Activated naive CD8-positive, alpha-beta T cell treated with anti-CD3 and anti-CD28 coated beads for 36 hours (primary cell): ENCODE measurements around the gene GHSR. TPM values are rescaled to one million over a fixed set of nuclear protein-coding genes. Genes with fewer than 3 reads are reported as not detected.

Experiments
- DNase-seq: peaks from one replicate; pipeline ENCODE4 v3.0.0; 2021
- H3K27ac Mint-ChIP-seq: one replicate; pipeline ENCODE4 v1.8.0; 2022; ENCODE audit warnings: mild to moderate bottlenecking, moderate library complexity, mixed read lengths
- H3K27me3 Mint-ChIP-seq: one replicate; pipeline ENCODE4 v1.8.0; 2022; ENCODE audit warnings: mild to moderate bottlenecking, mixed read lengths
- H3K36me3 Mint-ChIP-seq: one replicate; pipeline ENCODE4 v1.8.0; 2021; ENCODE audit warnings: mild to moderate bottlenecking, mixed read lengths
- H3K4me1 Mint-ChIP-seq: one replicate; pipeline ENCODE4 v1.8.0; 2021; ENCODE audit warnings: mixed read lengths
- H3K4me3 Mint-ChIP-seq: one replicate; pipeline ENCODE4 v1.8.0; 2022; ENCODE audit warnings: mild to moderate bottlenecking, moderate library complexity, mixed read lengths
- H3K9me3 Mint-ChIP-seq: one replicate; pipeline ENCODE4 v1.8.0; 2022; ENCODE audit warnings: mixed read lengths
- total RNA-seq, 2 experiments: library from RNA; stranded (reverse); gene quantifications; one replicate each; pipeline ENCODE4 v1.2.3, GENCODE V29; 2021

GHSR gene
- total RNA-seq, 2 experiments from 2014 or later = not detected

DNA sequence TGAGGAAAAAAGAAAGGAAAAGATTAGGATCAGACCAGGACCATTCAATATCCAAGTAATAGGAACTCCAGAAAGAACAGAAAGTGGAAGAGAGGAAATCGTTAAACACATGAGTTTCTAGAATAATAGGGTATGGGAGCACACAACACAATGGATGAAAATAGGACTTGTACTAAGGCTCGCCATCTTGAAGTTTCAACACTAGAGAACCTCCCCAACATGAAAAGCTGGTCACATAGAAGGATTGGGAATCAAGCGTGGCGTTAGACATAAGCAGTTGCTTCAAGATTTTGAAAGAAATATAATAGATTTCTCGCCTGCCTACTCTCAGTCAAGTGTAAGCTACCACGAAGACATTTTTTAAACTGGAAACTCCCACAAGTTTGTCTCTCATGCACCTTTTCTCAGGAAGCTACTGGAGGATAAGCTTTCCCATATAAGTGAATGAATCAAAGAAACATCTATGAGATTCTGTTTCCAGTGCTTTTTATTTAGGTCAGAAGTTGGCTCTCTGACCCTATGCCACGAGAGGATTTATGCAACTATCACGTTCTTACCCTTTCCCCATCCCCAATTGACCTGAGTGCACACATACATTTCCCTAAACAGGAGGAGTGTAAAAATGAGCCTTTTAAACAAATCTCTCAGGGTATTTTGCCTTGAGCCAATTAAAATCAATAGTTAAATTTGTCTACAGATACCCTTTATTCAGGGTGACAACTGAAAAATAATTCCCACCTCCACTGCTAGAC, 45.2 kb downstream of the GHSR start:
- H3K4me3 Mint-ChIP-seq = no peak overlapping the region
- no peak for DNase-seq
- H3K4me1 Mint-ChIP-seq = no peaks in the 10 kb centered on the region
- H3K36me3 Mint-ChIP-seq = peaks cover 21% of the 10 kb centered on the region
- H3K27me3 Mint-ChIP-seq = no peaks in the 10 kb centered on the region
- no peak overlapping the region for H3K27ac Mint-ChIP-seq
- H3K9me3 Mint-ChIP-seq = peaks cover 9% of the 10 kb centered on the region

DNA sequence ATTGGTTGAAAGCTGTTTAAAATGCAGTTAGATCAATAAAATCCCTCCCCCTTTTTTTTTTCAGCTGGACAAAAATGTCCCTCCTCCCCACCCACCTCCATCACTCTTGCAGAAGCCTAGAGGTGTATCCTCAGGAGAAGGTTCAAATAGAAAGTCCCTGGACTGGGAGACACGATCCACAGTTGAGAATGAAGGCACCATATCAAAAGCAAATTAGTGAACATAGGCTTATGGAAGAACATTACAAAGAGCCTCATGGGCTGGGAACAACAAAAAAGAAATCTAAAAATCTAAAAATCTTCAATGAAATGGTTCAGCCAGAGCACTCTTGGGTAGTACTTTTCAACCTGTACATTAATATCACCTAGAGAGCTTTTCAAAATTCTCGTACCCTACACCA, 46.2 kb downstream of the GHSR start:
- Mint-ChIP-seq H3K4me1 (no peaks in the 10 kb centered on the region), H3K9me3 (peaks cover 9% of the 10 kb centered on the region), H3K27ac (no peak overlapping the region), H3K27me3 (no peaks in the 10 kb centered on the region), H3K36me3 (peaks cover 22% of the 10 kb centered on the region), H3K4me3 (no peak overlapping the region)
- no peak for DNase-seq

DNA sequence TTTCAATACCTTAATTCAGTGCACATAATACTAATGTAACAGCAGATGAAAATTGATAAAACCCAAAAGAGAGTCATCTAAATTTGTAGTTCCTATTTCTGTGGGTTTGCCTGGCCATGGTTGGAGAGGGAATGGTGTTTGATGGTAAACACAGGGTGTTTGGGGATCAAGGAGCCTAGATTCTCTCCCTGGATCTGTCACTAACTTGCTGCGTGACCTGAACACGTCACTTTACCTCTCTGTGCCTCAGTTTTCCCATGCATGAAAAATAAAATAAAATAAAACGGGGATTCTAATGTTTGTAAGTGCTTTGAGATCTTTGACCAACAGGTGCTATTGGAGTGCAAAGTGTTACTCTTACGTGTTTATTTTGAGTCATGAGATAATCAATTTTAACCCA, 49.8 kb downstream of the GHSR start:
- H3K27me3 Mint-ChIP-seq = no peaks in the 10 kb centered on the region
- H3K27ac Mint-ChIP-seq = no peak overlapping the region
- DNase-seq = no peak
- peaks cover 32% of the 10 kb centered on the region for H3K36me3 Mint-ChIP-seq
- H3K4me3 Mint-ChIP-seq = no peak overlapping the region
- H3K9me3 Mint-ChIP-seq = peaks cover 10% of the 10 kb centered on the region
- H3K4me1 Mint-ChIP-seq = no peaks in the 10 kb centered on the region

DNA sequence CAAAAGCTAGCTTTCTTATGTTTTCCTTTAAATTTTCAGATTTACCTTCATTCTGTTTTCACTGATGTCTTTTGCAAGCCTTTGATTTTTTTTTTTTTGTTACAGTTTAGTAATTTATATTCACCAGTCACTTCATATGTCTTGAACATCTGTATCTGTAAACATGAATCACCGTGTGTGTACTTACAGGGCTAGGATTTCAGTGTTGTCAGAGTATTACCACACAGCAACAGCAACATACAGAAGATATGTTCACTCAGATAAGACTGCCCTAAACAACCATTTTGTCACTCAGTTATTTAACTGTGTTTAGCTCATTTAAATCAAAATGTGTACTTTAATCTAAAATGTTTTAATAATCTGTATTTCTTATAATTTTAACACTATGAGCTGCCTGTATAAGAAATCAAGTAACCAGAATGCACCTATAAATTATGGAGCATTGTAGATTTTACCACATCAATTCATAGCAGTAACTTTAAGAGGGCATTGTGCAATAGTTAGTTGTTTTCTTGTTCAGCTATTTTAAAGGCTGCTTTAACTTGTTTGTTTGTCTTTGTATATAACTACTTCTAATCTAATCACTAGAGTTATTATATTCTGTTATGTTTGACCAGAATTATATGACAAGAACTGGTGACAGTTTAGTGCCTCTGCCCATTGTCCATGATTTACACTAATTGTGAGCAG, 50.4 kb downstream of the GHSR start:
- H3K9me3 Mint-ChIP-seq = peaks cover 12% of the 10 kb centered on the region
- peaks cover 39% of the 10 kb centered on the region for H3K36me3 Mint-ChIP-seq
- no peak for DNase-seq
- H3K27ac Mint-ChIP-seq = no peak overlapping the region
- no peaks in the 10 kb centered on the region for H3K4me1 Mint-ChIP-seq
- H3K4me3 Mint-ChIP-seq = no peak overlapping the region
- no peaks in the 10 kb centered on the region for H3K27me3 Mint-ChIP-seq

DNA sequence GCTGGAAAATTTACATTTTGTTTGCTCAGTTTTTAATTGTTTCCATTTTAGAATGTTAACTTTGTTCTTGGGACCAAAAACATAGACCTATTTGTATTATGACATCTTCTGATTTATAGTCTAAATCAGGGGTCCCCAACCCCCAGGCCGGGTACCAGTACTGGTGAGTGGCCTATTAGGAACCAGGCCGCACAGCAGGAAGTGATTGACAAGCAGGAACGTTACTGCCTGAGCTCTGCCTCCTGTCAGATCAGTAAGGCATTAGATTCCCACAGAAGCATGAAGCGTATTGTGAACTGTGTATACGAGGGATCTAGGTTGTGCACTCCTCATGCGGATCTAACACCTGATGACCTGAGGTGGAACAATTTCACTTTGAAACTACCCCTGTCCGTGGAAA, 51.9 kb downstream of the GHSR start:
- peaks cover under 1% of the 10 kb centered on the region for H3K4me1 Mint-ChIP-seq
- DNase-seq = no peak

DNA sequence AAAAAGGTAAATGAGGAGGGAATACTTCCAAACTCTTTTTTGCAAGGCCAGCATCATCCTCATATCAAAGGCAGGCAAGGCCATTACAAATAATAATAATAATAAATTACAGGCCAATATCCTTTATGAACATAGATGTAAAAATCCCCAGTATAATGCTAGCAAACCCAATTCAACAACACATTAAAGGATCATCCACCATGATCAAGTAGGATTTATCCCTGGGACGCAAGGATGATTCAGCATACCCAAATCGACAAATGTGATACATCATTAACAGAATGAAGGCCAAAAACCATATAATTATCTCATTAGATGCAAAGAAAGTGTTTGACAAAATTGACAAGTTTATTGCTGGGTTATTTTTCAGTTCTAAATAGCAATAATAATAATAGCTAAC, 53.6 kb downstream of the GHSR start:
- no peaks in the 10 kb centered on the region for H3K27me3 Mint-ChIP-seq

More for the DNA sequence above, 51.9 kb downstream of the GHSR start:
- Mint-ChIP-seq H3K4me3 (no peak overlapping the region), H3K27ac (no peak overlapping the region), H3K36me3 (peaks cover 32% of the 10 kb centered on the region), H3K9me3 (peaks cover 4% of the 10 kb centered on the region), H3K27me3 (no peaks in the 10 kb centered on the region)

More for the DNA sequence above, 53.6 kb downstream of the GHSR start:
- no peak overlapping the region for H3K27ac Mint-ChIP-seq
- H3K4me1 Mint-ChIP-seq = peaks cover 4% of the 10 kb centered on the region
- H3K36me3 Mint-ChIP-seq = peaks cover 22% of the 10 kb centered on the region
- DNase-seq = no peak
- peaks cover 3% of the 10 kb centered on the region for H3K9me3 Mint-ChIP-seq
- H3K4me3 Mint-ChIP-seq = no peak overlapping the region

Other genes with a start within 250 kb of the GHSR start
- gene TNFSF10, start 75.0 kb upstream of the GHSR start, total RNA-seq = 10 to 100 TPM; 52.4 to 55.2 TPM